D721Med (cell line): ENCODE results near the gene SPATA1.

Experiments used
- DNase-seq: peaks from one replicate; pipeline ENCODE4 v3.0.0; 2011; ENCODE audit warnings: low spot score; ENCODE audit not compliant: insufficient read length
- FAIRE-seq: peaks from 2 replicates; lab custom pipeline; 2011; peaks lifted over from hg19 to GRCh38; lab: Jason Lieb, UNC
- CTCF ChIP-seq: IDR thresholded peaks from 2 replicates; pipeline ENCODE4 v1.5.1; 2012; ENCODE audit warnings: mild to moderate bottlenecking, control low read depth; ENCODE audit not compliant: insufficient read depth; ENCODE audit errors: missing control alignments

Gene SPATA1

GRCh38 chr1:84573967-84574842, 68.0 kb downstream of the SPATA1 start, which contains the start of gene CTBS:
CTBS (minus strand) TSS chr1:84574440; CDS start chr1:84574415, 25 bp downstream.
- no peak for FAIRE-seq
- no peak for TF ChIP-seq CTCF
- DNase-seq = peak; percentile 85

GRCh38 chr1:84574936-84575335, 68.8 kb downstream of the SPATA1 start:
- peak; percentile 84 for FAIRE-seq
- TF ChIP-seq CTCF = no peak
- DNase-seq = no peak

GRCh38 chr1:84581648-84582047, 75.5 kb downstream of the SPATA1 start:
- TF ChIP-seq CTCF = no peak
- FAIRE-seq = no peak
- no peak for DNase-seq

- DNase-seq = no peak
- FAIRE-seq = peak; percentile 92
- TF ChIP-seq CTCF = no peak
Measured at GRCh38 chr1:84582802-84583587, 76.8 kb downstream of the SPATA1 start.

GRCh38 chr1:84583648-84584047, 77.5 kb downstream of the SPATA1 start:
- FAIRE-seq (no peak), DNase-seq (no peak)
- TF ChIP-seq CTCF = no peak

- no peak for DNase-seq
- no peak for FAIRE-seq
- TF ChIP-seq CTCF = no peak
Measured at GRCh38 chr1:84584126-84584525, 77.9 kb downstream of the SPATA1 start.
